Measurements from ENCODE around the gene PPARG.

- TF ChIP-seq, protein P1, sequence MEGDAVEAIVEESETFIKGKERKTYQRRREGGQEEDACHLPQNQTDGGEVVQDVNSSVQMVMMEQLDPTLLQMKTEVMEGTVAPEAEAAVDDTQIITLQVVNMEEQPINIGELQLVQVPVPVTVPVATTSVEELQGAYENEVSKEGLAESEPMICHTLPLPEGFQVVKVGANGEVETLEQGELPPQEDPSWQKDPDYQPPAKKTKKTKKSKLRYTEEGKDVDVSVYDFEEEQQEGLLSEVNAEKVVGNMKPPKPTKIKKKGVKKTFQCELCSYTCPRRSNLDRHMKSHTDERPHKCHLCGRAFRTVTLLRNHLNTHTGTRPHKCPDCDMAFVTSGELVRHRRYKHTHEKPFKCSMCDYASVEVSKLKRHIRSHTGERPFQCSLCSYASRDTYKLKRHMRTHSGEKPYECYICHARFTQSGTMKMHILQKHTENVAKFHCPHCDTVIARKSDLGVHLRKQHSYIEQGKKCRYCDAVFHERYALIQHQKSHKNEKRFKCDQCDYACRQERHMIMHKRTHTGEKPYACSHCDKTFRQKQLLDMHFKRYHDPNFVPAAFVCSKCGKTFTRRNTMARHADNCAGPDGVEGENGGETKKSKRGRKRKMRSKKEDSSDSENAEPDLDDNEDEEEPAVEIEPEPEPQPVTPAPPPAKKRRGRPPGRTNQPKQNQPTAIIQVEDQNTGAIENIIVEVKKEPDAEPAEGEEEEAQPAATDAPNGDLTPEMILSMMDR (IDR thresholded peaks at IDR 0.05; ENCODE audit: low read depth, low read length, missing input control) = no peak
- no peak for TF ChIP-seq YY1 (IDR thresholded peaks at IDR 0.05)
- TF ChIP-seq, protein P2, sequence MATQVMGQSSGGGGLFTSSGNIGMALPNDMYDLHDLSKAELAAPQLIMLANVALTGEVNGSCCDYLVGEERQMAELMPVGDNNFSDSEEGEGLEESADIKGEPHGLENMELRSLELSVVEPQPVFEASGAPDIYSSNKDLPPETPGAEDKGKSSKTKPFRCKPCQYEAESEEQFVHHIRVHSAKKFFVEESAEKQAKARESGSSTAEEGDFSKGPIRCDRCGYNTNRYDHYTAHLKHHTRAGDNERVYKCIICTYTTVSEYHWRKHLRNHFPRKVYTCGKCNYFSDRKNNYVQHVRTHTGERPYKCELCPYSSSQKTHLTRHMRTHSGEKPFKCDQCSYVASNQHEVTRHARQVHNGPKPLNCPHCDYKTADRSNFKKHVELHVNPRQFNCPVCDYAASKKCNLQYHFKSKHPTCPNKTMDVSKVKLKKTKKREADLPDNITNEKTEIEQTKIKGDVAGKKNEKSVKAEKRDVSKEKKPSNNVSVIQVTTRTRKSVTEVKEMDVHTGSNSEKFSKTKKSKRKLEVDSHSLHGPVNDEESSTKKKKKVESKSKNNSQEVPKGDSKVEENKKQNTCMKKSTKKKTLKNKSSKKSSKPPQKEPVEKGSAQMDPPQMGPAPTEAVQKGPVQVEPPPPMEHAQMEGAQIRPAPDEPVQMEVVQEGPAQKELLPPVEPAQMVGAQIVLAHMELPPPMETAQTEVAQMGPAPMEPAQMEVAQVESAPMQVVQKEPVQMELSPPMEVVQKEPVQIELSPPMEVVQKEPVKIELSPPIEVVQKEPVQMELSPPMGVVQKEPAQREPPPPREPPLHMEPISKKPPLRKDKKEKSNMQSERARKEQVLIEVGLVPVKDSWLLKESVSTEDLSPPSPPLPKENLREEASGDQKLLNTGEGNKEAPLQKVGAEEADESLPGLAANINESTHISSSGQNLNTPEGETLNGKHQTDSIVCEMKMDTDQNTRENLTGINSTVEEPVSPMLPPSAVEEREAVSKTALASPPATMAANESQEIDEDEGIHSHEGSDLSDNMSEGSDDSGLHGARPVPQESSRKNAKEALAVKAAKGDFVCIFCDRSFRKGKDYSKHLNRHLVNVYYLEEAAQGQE (IDR thresholded peaks at IDR 0.05) = no peak
- no peak for TF ChIP-seq SP1 (IDR thresholded peaks at IDR 0.05)
- no peak for TF ChIP-seq ZBTB33 (IDR thresholded peaks at IDR 0.05)
- TF ChIP-seq, protein P3, sequence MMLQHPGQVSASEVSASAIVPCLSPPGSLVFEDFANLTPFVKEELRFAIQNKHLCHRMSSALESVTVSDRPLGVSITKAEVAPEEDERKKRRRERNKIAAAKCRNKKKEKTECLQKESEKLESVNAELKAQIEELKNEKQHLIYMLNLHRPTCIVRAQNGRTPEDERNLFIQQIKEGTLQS (IDR thresholded peaks at IDR 0.05) = no peak
- TF ChIP-seq RXRA (IDR thresholded peaks at IDR 0.05) = no peak
- TF ChIP-seq GABPA (IDR thresholded peaks at IDR 0.05 in 1 of 2, conservative IDR thresholded peaks at IDR 0.05 in 1 of 2) = no peak
- TF ChIP-seq RAD21 (IDR thresholded peaks at IDR 0.05) = no peak
- no peak for TF ChIP-seq MAX (IDR thresholded peaks at IDR 0.05)
- no peak for TF ChIP-seq TAF1 (conservative IDR thresholded peaks at IDR 0.05)
Measured at GRCh38 chr3:12357456-12357855, 68.6 kb downstream of the PPARG start.
